Measurements from ENCODE around the gene LRMDA.

- TF ChIP-seq CTCF (IDR thresholded peaks at IDR 0.05; ENCODE audit: low read depth, low read length) = no peak
- no peak for TF ChIP-seq EZH2phosphoT487 (IDR thresholded peaks at IDR 0.05; ENCODE audit: low read depth)
Measured at GRCh38 chr10:75733135-75733890, 301.9 kb downstream of the LRMDA start.

Measured in OCI-LY3 (cell line).